CD4-positive, alpha-beta T cell treated with Interleukin-12 subunit alpha and Interleukin-12 subunit beta, for 1 hour (primary cell): Measurements from ENCODE around the gene CCDC74B.
"Not testable (repeated sequence)": the region's sequence is repeated elsewhere in the genome, so short reads cannot be mapped to it uniquely, and the experiment has no call there.

Source experiments
- DNase-seq: peaks from one replicate; pipeline ENCODE4 v3.0.0-alpha.2; 2020

Gene CCDC74B

GRCh38 chr2:130145006-130145414 lies at the start of gene CCDC74B:
Gene CCDC74B, minus strand, starts transcription at chr2:130145112. Its CDS starts 116 bp downstream, at chr2:130144996.
- peak; percentile 68 for DNase-seq

- not testable (repeated sequence) for DNase-seq
Measured at GRCh38 chr2:130193824-130194223, 48.9 kb upstream of the CCDC74B start.

GRCh38 chr2:130192451-130192850 lies 47.5 kb upstream of the CCDC74B start:
- DNase-seq = not testable (repeated sequence)

GRCh38 chr2:130191319-130191718 lies 46.4 kb upstream of the CCDC74B start:
- not testable (repeated sequence) for DNase-seq

GRCh38 chr2:130190237-130190636 lies 45.3 kb upstream of the CCDC74B start:
- no peak for DNase-seq

GRCh38 chr2:130188958-130189357 lies 44.0 kb upstream of the CCDC74B start:
- DNase-seq = not testable (repeated sequence)

- DNase-seq = not testable (repeated sequence)
Measured at GRCh38 chr2:130187859-130188792, 43.2 kb upstream of the CCDC74B start.

- no peak for DNase-seq
Measured at GRCh38 chr2:130187268-130187667, 42.4 kb upstream of the CCDC74B start.

GRCh38 chr2:130186391-130186790 lies 41.5 kb upstream of the CCDC74B start:
- DNase-seq = no peak

GRCh38 chr2:130185896-130186295 lies 41.0 kb upstream of the CCDC74B start:
- DNase-seq = no peak

- no peak for DNase-seq
Measured at GRCh38 chr2:130185436-130185835, 40.5 kb upstream of the CCDC74B start.

GRCh38 chr2:130183512-130184373 lies 38.8 kb upstream of the CCDC74B start:
- DNase-seq = no peak

- not testable (repeated sequence) for DNase-seq
Measured at GRCh38 chr2:130182826-130183511, 38.1 kb upstream of the CCDC74B start.

- peak; percentile 91 for DNase-seq
Measured at GRCh38 chr2:130181880-130182682, 37.2 kb upstream of the CCDC74B start, which contains the start of gene MZT2B. Gene MZT2B, plus strand, starts transcription at chr2:130182262. Its CDS starts 21 bp downstream, at chr2:130182283.

GRCh38 chr2:130181325-130181879 lies 36.5 kb upstream of the CCDC74B start, which contains the start of gene SMPD4:
Gene SMPD4, minus strand, starts transcription at chr2:130181602. Its CDS starts 5,010 bp downstream, at chr2:130176592.
- DNase-seq = peak; percentile 98

- DNase-seq = not testable (repeated sequence)
Measured at GRCh38 chr2:130180404-130181324, 35.8 kb upstream of the CCDC74B start.

- DNase-seq = not testable (repeated sequence)
Measured at GRCh38 chr2:130174866-130175265, 30.0 kb upstream of the CCDC74B start.

GRCh38 chr2:130169896-130170295 lies 25.0 kb upstream of the CCDC74B start:
- DNase-seq = no peak

GRCh38 chr2:130169163-130169562 lies 24.3 kb upstream of the CCDC74B start:
- DNase-seq = not testable (repeated sequence)

GRCh38 chr2:130166611-130167010 lies 21.7 kb upstream of the CCDC74B start:
- not testable (repeated sequence) for DNase-seq
